ENCODE measurements around the gene IL4R.
"Not testable (repeated sequence)": the region's sequence is repeated elsewhere in the genome, so short reads cannot be mapped to it uniquely, and the experiment has no call there.

The IL4R gene

DNA sequence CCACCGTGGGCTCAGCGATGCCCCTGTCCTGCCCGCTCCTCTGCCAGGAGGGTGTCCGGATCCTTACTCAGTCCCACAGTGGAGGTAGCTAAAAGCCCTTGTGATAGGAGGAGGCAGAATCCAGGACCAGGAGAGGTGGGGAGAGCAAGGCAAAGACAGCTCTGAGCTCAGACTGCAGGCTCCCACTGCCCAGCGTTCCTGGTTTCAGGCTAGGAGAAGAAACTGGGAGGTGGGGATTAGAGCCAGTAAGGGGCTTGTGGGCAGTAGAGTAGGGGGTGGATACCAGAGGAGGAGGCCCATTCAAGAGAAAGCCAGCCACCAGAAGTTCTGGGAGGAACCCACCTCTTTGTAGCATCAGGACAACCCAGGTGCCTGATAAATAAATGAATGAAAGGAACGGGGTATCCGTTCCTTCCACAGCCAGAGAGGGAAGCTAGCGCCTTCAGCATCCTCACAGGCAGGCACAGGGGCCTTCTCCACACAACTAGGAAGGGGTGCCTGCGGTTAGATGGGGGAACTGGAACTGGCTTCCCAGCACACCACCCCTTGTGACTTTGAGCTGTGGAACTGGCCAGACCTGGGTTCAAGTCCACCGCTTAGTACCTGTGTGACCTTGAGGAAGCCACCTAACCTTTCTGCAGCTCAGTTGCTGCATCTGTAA lies 90.5 kb downstream of the IL4R start:
- Histone ChIP-seq H3K4me3 (ENCODE audit: low read length) (no peak overlapping the region), H3K4me1 (ENCODE audit: insufficient read depth, low read length) (no peaks in the 10 kb centered on the region; the same call in 1 of the 2 replicates), H3K9me3 (ENCODE audit: insufficient read depth, low read depth, low read length) (peaks cover under 1% of the 10 kb centered on the region; the same call in 1 of the 2 replicates), H3K9ac (ENCODE audit: low read depth, low read length) (no peak overlapping the region), H3K36me3 (ENCODE audit: insufficient read depth, low read depth, low read length) (no peaks in the 10 kb centered on the region), H3K27me3 (ENCODE audit: insufficient read depth, low read length) (no peaks in the 10 kb centered on the region), H3K27ac (ENCODE audit: low read length) (no peak overlapping the region)

DNA sequence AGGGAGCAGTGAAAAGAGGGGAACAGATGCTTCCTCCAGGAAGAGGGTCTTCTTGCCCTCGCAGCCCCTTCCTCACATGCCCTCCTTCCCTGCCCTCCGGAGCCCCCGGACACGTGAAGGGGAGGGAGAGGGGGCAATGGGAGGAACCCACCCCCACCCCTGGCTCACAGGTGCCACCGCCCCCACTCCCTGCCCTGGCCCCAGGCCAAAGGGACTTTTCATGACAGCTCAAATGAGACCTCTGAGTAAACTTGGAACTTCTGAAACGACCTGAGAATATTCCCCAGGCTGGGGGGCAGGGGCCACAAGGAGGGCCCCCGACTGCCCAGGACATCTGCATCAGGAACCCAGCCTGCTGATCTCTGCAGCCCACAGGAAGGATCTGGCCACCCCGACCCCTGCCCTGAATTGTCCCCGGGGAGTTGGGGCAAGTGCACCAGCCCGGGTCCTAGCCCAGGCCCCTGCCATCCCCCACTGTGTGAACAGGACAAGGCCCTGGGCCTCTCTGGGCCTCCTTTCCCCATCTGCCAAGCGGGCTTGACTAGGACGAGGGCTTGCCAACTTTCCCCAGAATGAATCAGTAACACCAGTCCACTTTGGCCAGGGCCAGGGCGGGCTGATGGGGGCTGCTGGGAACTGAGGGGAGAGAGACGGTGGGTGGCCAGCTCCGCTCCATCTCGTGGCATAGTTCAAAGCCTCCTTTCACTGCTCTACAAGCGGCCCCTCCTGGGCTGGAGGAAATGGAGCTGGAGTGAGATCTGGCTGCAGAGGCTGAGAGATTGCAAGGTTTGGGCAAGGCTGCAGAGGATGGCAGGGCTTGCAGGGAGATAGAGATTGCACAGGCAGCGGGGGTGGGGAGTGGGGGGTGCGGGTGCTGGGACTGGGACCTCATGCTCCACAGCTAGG lies 92.0 kb downstream of the IL4R start:
- H3K9ac ChIP-seq (ENCODE audit: low read depth, low read length) = no peak overlapping the region
- peaks cover 7% of the 10 kb centered on the region; the same call in 1 of the 2 replicates for H3K9me3 ChIP-seq (ENCODE audit: insufficient read depth, low read depth, low read length)
- H3K36me3 ChIP-seq (ENCODE audit: insufficient read depth, low read depth, low read length) = no peaks in the 10 kb centered on the region
- no peaks in the 10 kb centered on the region for H3K27me3 ChIP-seq (ENCODE audit: insufficient read depth, low read length)
- peaks cover 6% of the 10 kb centered on the region; the same call in 1 of the 2 replicates for H3K4me1 ChIP-seq (ENCODE audit: insufficient read depth, low read length)
- no peak overlapping the region for H3K27ac ChIP-seq (ENCODE audit: low read length)
- no peak overlapping the region for H3K4me3 ChIP-seq (ENCODE audit: low read length)

DNA sequence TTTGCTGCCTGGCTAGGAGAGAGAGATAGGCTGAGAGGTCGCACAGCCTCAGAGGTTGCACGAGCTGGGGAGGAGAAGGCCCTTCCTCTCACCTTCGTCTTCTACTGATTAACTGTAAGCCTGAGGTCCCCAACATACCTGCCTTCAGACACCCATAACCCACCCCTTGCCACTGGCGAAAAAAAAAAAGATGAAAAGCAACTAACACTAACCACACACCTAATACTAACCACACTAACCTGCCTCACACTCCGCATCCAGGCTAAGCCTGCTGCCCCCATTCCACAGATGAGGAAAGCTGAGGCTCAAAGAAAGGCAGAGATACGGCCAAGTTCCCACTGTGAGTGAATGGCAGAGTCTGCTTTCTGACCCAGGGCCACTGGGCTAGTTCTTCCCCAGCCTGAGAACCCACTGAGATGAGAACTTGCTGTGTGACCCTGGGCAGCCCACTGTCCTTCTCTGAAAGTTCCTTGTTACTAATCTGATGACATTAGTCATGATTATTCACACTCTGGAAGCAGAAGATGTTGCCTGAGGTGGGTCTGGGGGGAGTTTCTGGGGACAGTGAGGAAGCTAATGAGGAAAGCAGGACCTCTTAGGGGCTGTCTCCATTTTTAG lies 92.8 kb downstream of the IL4R start:
- Histone ChIP-seq H3K9ac (ENCODE audit: low read depth, low read length) (no peak overlapping the region), H3K36me3 (ENCODE audit: insufficient read depth, low read depth, low read length) (no peaks in the 10 kb centered on the region), H3K9me3 (ENCODE audit: insufficient read depth, low read depth, low read length) (peaks cover 7% of the 10 kb centered on the region; the same call in 1 of the 2 replicates), H3K27ac (ENCODE audit: low read length) (no peak overlapping the region), H3K4me3 (ENCODE audit: low read length) (no peak overlapping the region), H3K4me1 (ENCODE audit: insufficient read depth, low read length) (peaks cover 6% of the 10 kb centered on the region; the same call in 1 of the 2 replicates), H3K27me3 (ENCODE audit: insufficient read depth, low read length) (no peaks in the 10 kb centered on the region)

DNA sequence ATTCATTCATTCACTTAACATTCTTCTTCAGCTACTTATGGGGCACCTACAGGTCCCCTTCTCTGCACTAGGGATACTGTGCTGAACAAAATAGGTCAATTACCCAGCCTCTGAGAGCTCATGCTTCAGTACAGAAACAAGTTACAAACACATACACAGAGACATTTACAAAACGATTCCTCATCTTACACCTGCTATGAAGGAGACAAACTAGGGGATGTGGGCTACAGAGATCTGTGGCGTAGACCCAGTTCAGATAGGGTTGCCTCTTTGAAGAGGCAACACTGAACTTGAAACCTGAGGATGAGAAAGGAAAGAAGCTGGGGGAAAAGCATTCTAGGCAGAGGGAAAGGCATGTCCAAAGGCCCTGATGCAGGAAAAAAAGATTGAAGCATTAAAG lies 93.4 kb downstream of the IL4R start:
- H3K9me3 ChIP-seq (ENCODE audit: insufficient read depth, low read depth, low read length) = peaks cover 7% of the 10 kb centered on the region; the same call in 1 of the 2 replicates
- H3K4me3 ChIP-seq (ENCODE audit: low read length) = no peak overlapping the region
- H3K27ac ChIP-seq (ENCODE audit: low read length) = no peak overlapping the region
- H3K36me3 ChIP-seq (ENCODE audit: insufficient read depth, low read depth, low read length) = no peaks in the 10 kb centered on the region
- H3K4me1 ChIP-seq (ENCODE audit: insufficient read depth, low read length) = peaks cover 6% of the 10 kb centered on the region; the same call in 1 of the 2 replicates
- H3K27me3 ChIP-seq (ENCODE audit: insufficient read depth, low read length) = no peaks in the 10 kb centered on the region
- no peak overlapping the region for H3K9ac ChIP-seq (ENCODE audit: low read depth, low read length)

DNA sequence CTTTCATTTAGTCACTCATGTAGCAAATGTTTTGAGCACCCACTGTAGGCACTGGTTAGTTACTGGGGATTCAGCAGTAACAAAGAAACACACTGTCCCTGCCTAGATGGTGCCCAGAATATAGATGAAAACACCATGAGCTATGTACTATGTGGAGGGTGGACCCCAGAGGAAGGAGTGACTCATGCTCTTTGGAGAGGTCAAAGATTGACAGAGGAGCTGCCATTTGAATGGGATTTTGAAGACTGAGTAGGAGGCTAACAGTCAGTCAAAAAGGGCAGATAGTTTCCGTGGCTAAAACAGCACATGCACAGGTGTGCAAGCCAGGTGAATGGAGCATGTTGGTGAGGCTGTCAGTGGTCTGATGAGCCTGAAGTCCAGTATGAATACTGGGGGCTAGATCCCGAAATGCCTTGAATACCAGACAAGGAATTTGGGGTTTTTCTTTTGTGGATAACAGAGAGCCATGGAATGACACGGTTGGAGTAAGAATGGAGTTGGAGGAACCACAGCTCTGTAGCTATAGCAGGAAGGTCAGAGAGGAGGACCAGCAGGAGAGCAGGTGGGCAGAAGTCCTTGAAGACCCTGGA lies 94.3 kb downstream of the IL4R start:
- Histone ChIP-seq H3K9me3 (ENCODE audit: insufficient read depth, low read depth, low read length) (peaks cover 7% of the 10 kb centered on the region; the same call in 1 of the 2 replicates), H3K4me3 (ENCODE audit: low read length) (no peak overlapping the region), H3K36me3 (ENCODE audit: insufficient read depth, low read depth, low read length) (no peaks in the 10 kb centered on the region), H3K9ac (ENCODE audit: low read depth, low read length) (no peak overlapping the region), H3K27ac (ENCODE audit: low read length) (no peak overlapping the region), H3K4me1 (ENCODE audit: insufficient read depth, low read length) (peaks cover 6% of the 10 kb centered on the region; the same call in 1 of the 2 replicates), H3K27me3 (ENCODE audit: insufficient read depth, low read length) (no peaks in the 10 kb centered on the region)

DNA sequence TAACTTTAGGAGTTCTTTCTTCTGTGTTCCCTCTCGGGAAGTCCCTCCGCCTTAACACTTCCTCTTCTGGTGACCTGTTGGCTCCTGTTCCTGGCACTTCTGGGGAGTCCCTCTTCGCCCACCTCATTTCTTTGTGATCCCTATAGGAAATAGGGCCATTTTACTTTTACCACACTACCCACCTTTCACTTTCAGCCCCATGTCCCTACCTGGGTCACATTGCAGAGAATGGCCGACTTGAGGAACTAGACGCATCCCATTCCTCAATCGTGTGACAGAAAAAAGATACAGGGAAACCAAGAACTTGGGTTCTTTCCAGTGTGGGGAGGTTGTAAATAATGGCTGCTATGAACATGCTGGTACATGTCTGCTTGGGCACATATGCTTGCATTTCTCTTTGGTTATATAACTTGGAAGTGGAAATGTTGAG lies 94.8 kb downstream of the IL4R start:
- Histone ChIP-seq H3K36me3 (ENCODE audit: insufficient read depth, low read depth, low read length) (no peaks in the 10 kb centered on the region), H3K27ac (ENCODE audit: low read length) (no peak overlapping the region), H3K27me3 (ENCODE audit: insufficient read depth, low read length) (no peaks in the 10 kb centered on the region), H3K4me1 (ENCODE audit: insufficient read depth, low read length) (peaks cover 6% of the 10 kb centered on the region; the same call in 1 of the 2 replicates), H3K4me3 (ENCODE audit: low read length) (no peak overlapping the region), H3K9ac (ENCODE audit: low read depth, low read length) (no peak overlapping the region), H3K9me3 (ENCODE audit: insufficient read depth, low read depth, low read length) (peaks cover 7% of the 10 kb centered on the region; the same call in 1 of the 2 replicates)

DNA sequence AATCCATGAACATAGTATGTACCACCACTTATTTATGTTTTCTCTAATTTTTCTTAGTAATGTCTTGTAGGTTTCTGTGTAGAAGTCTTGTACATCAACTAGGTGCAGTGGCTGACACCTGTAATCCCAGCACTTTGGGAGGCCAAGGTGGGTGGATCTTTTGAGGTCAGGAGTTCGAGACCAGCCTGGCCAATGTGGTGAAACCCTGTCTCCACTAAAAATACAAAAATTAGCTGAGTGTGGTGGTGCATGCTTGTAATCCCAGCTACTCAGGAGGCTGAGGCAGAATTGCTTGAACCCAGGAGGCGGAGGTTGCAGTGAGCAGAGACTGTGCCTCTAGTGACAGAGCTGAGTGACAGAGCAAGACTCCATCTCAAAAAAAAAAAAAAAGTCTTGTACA lies 96.2 kb downstream of the IL4R start:
- H3K27ac ChIP-seq (ENCODE audit: low read length); H3K27me3 ChIP-seq (ENCODE audit: insufficient read depth, low read length); H3K4me3 ChIP-seq (ENCODE audit: low read length); H3K9ac ChIP-seq (ENCODE audit: low read depth, low read length); H3K9me3 ChIP-seq (ENCODE audit: insufficient read depth, low read depth, low read length); H3K4me1 ChIP-seq (ENCODE audit: insufficient read depth, low read length); H3K36me3 ChIP-seq (ENCODE audit: insufficient read depth, low read depth, low read length): not testable (repeated sequence)

DNA sequence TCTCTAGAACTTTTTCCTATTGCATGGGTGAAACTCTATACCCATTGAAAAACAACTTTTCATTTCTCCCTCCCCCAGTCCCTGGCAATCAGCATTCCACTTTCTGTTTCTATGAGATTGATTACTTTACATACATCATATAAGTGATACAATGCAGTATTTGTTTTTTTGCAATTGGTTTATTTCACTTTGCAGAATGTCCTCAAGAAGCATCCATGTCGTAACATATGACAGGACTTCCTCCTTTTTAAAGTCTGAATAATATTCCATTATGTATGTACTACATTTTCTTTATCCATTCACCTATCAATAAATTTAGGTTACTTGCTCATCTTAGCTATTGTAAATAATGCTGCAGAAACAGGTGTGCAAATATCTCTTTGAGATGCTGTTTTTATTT lies 97.0 kb downstream of the IL4R start:
- Histone ChIP-seq H3K27ac (ENCODE audit: low read length) (no peak overlapping the region), H3K4me3 (ENCODE audit: low read length) (no peak overlapping the region), H3K27me3 (ENCODE audit: insufficient read depth, low read length) (no peaks in the 10 kb centered on the region), H3K4me1 (ENCODE audit: insufficient read depth, low read length) (peaks cover 6% of the 10 kb centered on the region; the same call in 1 of the 2 replicates), H3K9me3 (ENCODE audit: insufficient read depth, low read depth, low read length) (peaks cover 7% of the 10 kb centered on the region; the same call in 1 of the 2 replicates), H3K9ac (ENCODE audit: low read depth, low read length) (no peak overlapping the region), H3K36me3 (ENCODE audit: insufficient read depth, low read depth, low read length) (no peaks in the 10 kb centered on the region)

DNA sequence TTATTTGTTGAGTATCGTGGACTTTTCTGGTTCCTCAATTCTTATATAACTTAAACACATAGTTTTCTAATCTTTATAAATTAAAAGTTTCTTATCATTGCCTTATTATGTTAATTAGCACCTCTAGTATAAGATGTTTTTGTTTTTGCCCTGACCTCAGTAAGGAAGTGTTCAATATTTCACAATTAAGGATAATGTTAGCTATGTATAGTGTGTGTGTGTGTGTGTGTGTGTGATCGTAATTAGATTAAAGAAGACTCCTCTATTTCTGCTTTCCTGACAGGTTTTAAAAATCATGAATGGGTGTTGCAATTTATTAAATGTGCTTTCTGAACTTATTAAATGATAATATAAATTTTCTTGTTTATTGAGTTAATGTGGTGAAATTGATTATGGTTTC lies 100.2 kb downstream of the IL4R start:
- peaks cover 6% of the 10 kb centered on the region; the same call in 1 of the 2 replicates for H3K4me1 ChIP-seq (ENCODE audit: insufficient read depth, low read length)
- no peaks in the 10 kb centered on the region for H3K27me3 ChIP-seq (ENCODE audit: insufficient read depth, low read length)
- no peak overlapping the region for H3K9ac ChIP-seq (ENCODE audit: low read depth, low read length)
- H3K36me3 ChIP-seq (ENCODE audit: insufficient read depth, low read depth, low read length) = no peaks in the 10 kb centered on the region
- H3K27ac ChIP-seq (ENCODE audit: low read length) = no peak overlapping the region
- H3K4me3 ChIP-seq (ENCODE audit: low read length) = no peak overlapping the region
- H3K9me3 ChIP-seq (ENCODE audit: insufficient read depth, low read depth, low read length) = peaks cover 7% of the 10 kb centered on the region; the same call in 1 of the 2 replicates
